K562 (cell line): ENCODE data around the gene TSGA10IP. TPM values are rescaled to one million over a fixed set of nuclear protein-coding genes. Genes with fewer than 3 reads are reported as not detected.

Experiments
- EP300 ChIP-seq: IDR thresholded peaks from 2 replicates; pipeline ENCODE4 v1.6.1; 2012; ENCODE audit warnings: low read length, improper control_type of control experiment
- IFI16 ChIP-seq: fragments of 250-450 bp; sonication (Bioruptor Pico); IDR thresholded peaks from 2 replicates; pipeline ENCODE4 v2.1.2; 2022; ENCODE audit warnings: mild to moderate bottlenecking, inconsistent platforms
- MXI1 ChIP-seq: IDR thresholded peaks from 2 replicates; pipeline ENCODE4 v1.6.1; 2011; ENCODE audit warnings: low read depth, mild to moderate bottlenecking, improper control_type of control experiment, low read length
- NELFE ChIP-seq: IDR thresholded peaks from 2 replicates; pipeline ENCODE4 v1.6.1; 2011; ENCODE audit warnings: mild to moderate bottlenecking; ENCODE audit not compliant: insufficient read depth, insufficient read length
- POLR2A ChIP-seq: fragments of 450-650 bp; conservative IDR thresholded peaks from 2 replicates; pipeline ENCODE4 v1.6.1; 2016
- RNF2 ChIP-seq: sonication (generic); IDR thresholded peaks from 2 replicates; pipeline ENCODE4 v1.6.1; 2016
- SUPT5H ChIP-seq: fragments of 450-650 bp; IDR thresholded peaks from 2 replicates; pipeline ENCODE4 v1.6.1; 2016
- TSHZ1 ChIP-seq: fragments of 250-450 bp; sonication (Bioruptor Pico); IDR thresholded peaks from 2 replicates; pipeline ENCODE4 v1.4.0; 2020; ENCODE audit warnings: mild to moderate bottlenecking, moderate library complexity
- ZNF140 ChIP-seq: fragments of 250-450 bp; sonication (Bioruptor Pico); IDR thresholded peaks from 2 replicates; pipeline ENCODE4 v1.8.0; 2021; ENCODE audit warnings: moderate library complexity, mild to moderate bottlenecking, inconsistent platforms
- ZNF282 ChIP-seq: sonication (generic); formaldehyde crosslinking; IDR thresholded peaks from 2 replicates; pipeline ENCODE4 v1.8.1; 2023; ENCODE audit warnings: missing genetic modification reagents
- ZNF41 ChIP-seq: fragments of 250-450 bp; sonication (Bioruptor Pico); conservative IDR thresholded peaks from 2 replicates; pipeline ENCODE4 v1.4.0; 2020; ENCODE audit warnings: mild to moderate bottlenecking
- polyA plus RNA-seq, 8 experiments: library from polyadenylated mRNA; depleted of rRNA in 4 of 8; stranded (reverse) in 5 of 8; unstranded in 3 of 8; fragments of >200 nt; fragmentation: Nextera tagmentation in 2 of 8; fragmentation: Illumina TruSeq in 1 of 8; extraction: Ambion mirVana in 2 of 8; extraction: Trizol in 1 of 8; gene quantifications; 2 replicates each; pipeline versions ENCODE4 v1.2.1 to v1.2.3, GENCODE V29; 2011 to 2014; ENCODE audit warnings: inconsistent platforms in 1 of 8, missing spikeins in 1 of 8
- total RNA-seq, 7 experiments: library from RNA; depleted of rRNA in 6 of 7; stranded (reverse); fragments of >200 nt in 6 of 7; fragmentation: Illumina TruSeq in 2 of 7; extraction: Trizol in 2 of 7; gene quantifications; 2 replicates each; pipeline versions ENCODE4 v1.2.1 to v1.2.3, GENCODE V29; 2011 to 2021; ENCODE audit warnings: low replicate concordance in 1 of 7

The TSGA10IP gene
- total and polyA plus RNA-seq, 9 of the 15 experiments (the other 6 are each of a cell fraction or from before 2014, with no cell fraction given) = not detected

GRCh38 chr11:65895482-65895981, 49.7 kb upstream of the TSGA10IP start (continued):
- no peak for TF ChIP-seq ZNF140 (CRISPR knock-in tag)
- no peak for TF ChIP-seq RNF2
- TF ChIP-seq MXI1 = no peak
- no peak for TF ChIP-seq NELFE
- no peak for TF ChIP-seq EP300
- peak; percentile 53 for TF ChIP-seq POLR2A
- no peak for TF ChIP-seq TSHZ1 (CRISPR knock-in tag)
- TF ChIP-seq ZNF41 = no peak
- no peak for TF ChIP-seq ZNF282 (CRISPR knock-in tag)
- TF ChIP-seq SUPT5H = peak; percentile 63; the same call in 1 of the 2 replicates
- TF ChIP-seq IFI16 (CRISPR knock-in tag) = no peak
